Breast epithelium (tissue), 4 donors: ENCODE measurements around the gene TET2. TPM values are rescaled to one million over a fixed set of nuclear protein-coding genes. Genes with fewer than 3 reads are reported as not detected.

Experiments used
- DNase-seq, 2 donors: peaks; one replicate each; pipeline ENCODE4 v3.0.0-alpha.2; 2019; ENCODE audit warnings: low spot score in 2 of 2
- H3K27ac ChIP-seq, 2 donors: fragments of 200-600 bp; sonication (generic) in 1 of 2; one replicate each; pipeline ENCODE4 v1.5.1; 2016 to 2019; ENCODE audit warnings: mild to moderate bottlenecking in 1 of 2
- H3K27me3 ChIP-seq, 2 donors: fragments of 200-600 bp; sonication (generic) in 1 of 2; one replicate each; pipeline versions ENCODE4 v1.5.1 to v1.6.0; 2017 to 2019; ENCODE audit warnings: control low read depth in 1 of 2, mild to moderate bottlenecking in 1 of 2
- H3K36me3 ChIP-seq: fragments of 200-600 bp; one replicate; pipeline ENCODE4 v1.5.1; 2019
- H3K4me1 ChIP-seq, 2 donors: fragments of 200-600 bp; sonication (generic); one replicate each; pipeline ENCODE4 v1.5.1; 2016 to 2019; ENCODE audit warnings: control low read depth in 1 of 2
- H3K4me3 ChIP-seq, 3 donors: fragments of 200-600 bp; sonication (generic); 1 replicate in 2 of 3; 2 replicates in 1 of 3; pipeline ENCODE4 v1.5.1; 2016 to 2019; ENCODE audit warnings: mild to moderate bottlenecking in 3 of 3, moderate library complexity in 2 of 3
- H3K9me3 ChIP-seq, 2 donors: fragments of 200-600 bp; sonication (generic) in 1 of 2; one replicate each; pipeline ENCODE4 v1.5.1; 2016 to 2019; ENCODE audit warnings: control low read depth in 1 of 2
- POLR2A ChIP-seq: fragments of 450-650 bp; IDR thresholded peaks from one replicate; pipeline ENCODE4 v1.6.1; 2016; ENCODE audit warnings: antibody characterized with exemption, mild to moderate bottlenecking, moderate library complexity
- POLR2AphosphoS5 ChIP-seq, 3 donors: sonication (generic); formaldehyde crosslinking; IDR thresholded peaks; one replicate each; pipeline ENCODE4 v1.6.1; 2017; ENCODE audit warnings: antibody characterized with exemption in 3 of 3
- intact Hi-C: fragments of 100-400 bp; cut with DNase I; formaldehyde crosslinking; loops from one replicate; pipeline ENCODE4 v1.15.1; 2023; ENCODE audit warnings: low total_unique reads
- total RNA-seq, 3 donors: library from RNA; depleted of rRNA; stranded (reverse); fragments of >200 nt; gene quantifications; one replicate each; pipeline ENCODE4 v1.1.0, GENCODE V29; 2016
- TF ChIP-seq, protein P1 (sequence below), 3 donors: fragments of 450-650 bp; IDR thresholded peaks; one replicate each; pipeline ENCODE4 v1.5.1; 2016 to 2017; ENCODE audit warnings: antibody characterized with exemption in 3 of 3, mild to moderate bottlenecking in 3 of 3, moderate library complexity in 3 of 3

Gene TET2
- total RNA-seq, 3 donors from 2014 or later = 23.2 to 37.3 (median 29.8) TPM

DNA sequence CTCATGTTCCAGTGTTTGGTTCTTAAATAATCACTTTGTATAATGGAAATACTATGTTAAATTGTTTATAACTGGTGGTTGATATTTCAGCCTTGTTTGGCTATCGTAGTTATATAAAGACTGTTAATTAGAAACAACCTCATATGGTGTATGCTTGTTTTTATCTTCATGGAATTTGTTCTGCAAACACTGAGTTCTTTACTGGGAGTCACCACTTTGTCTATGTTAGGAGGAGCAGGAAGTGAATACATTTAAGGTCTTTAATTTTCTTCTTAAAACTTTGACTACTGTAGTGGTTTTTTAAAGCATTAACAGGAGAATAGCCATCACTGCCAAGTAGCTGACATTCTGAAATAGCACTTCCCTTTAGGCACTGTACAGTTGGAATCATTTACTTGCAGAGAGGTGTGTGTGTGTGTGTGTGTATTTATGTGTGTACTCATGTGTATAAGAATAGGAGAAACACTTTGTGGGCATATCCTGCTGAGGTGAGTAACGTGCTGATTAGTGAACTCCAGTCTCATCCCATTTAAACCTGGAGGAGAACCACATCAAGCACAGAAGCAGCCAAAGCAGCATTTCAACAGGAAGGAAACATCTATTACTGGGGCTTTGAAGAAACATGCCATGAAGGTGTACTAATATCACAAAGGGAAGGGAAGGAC lies 37.8 kb downstream of the TET2 start:
- DNase-seq = no peak
- Histone ChIP-seq H3K9me3 (no peaks in the 10 kb centered on the region), H3K27me3 (no peaks in the 10 kb centered on the region), H3K4me3 (no peak overlapping the region), H3K4me1 (no peaks in the 10 kb centered on the region), H3K36me3 (no peaks in the 10 kb centered on the region), H3K27ac (no peak overlapping the region)
- intact Hi-C loops = no loop called here
- TF ChIP-seq, protein P1, sequence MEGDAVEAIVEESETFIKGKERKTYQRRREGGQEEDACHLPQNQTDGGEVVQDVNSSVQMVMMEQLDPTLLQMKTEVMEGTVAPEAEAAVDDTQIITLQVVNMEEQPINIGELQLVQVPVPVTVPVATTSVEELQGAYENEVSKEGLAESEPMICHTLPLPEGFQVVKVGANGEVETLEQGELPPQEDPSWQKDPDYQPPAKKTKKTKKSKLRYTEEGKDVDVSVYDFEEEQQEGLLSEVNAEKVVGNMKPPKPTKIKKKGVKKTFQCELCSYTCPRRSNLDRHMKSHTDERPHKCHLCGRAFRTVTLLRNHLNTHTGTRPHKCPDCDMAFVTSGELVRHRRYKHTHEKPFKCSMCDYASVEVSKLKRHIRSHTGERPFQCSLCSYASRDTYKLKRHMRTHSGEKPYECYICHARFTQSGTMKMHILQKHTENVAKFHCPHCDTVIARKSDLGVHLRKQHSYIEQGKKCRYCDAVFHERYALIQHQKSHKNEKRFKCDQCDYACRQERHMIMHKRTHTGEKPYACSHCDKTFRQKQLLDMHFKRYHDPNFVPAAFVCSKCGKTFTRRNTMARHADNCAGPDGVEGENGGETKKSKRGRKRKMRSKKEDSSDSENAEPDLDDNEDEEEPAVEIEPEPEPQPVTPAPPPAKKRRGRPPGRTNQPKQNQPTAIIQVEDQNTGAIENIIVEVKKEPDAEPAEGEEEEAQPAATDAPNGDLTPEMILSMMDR (IDR thresholded peaks at IDR 0.05) = no peak
- TF ChIP-seq POLR2AphosphoS5 (IDR thresholded peaks at IDR 0.05) (no peak), POLR2A (no peak)

DNA sequence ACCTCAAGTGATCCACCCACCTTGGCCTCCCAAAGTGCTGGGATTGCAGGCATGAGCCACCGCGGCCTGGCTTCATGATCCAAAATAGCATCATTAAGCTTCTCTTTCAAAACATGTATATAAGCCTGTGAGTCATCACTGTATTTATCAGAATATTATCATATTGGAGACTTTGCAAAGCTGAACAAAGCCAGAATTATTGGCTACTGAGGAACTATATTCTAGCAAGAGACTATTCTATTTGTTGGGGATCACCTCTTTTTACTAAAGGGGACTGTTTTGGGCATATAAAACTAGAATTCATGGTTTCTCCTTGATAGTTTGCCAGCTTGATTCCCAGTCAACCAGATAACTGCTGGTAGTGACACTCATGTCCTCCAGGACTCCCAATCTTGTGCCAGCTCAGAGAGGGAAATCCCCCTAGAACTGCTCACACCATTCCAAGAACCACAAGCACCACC lies 40.1 kb downstream of the TET2 start:
- Histone ChIP-seq H3K27ac (no peak overlapping the region), H3K4me1 (no peaks in the 10 kb centered on the region), H3K9me3 (no peaks in the 10 kb centered on the region), H3K36me3 (no peaks in the 10 kb centered on the region), H3K27me3 (no peaks in the 10 kb centered on the region), H3K4me3 (no peak overlapping the region)
- TF ChIP-seq POLR2A = no peak
- TF ChIP-seq, protein P1 (IDR thresholded peaks at IDR 0.05) = no peak
- no peak for TF ChIP-seq POLR2AphosphoS5 (IDR thresholded peaks at IDR 0.05)
- DNase-seq = no peak
- intact Hi-C loops = no loop called here

DNA sequence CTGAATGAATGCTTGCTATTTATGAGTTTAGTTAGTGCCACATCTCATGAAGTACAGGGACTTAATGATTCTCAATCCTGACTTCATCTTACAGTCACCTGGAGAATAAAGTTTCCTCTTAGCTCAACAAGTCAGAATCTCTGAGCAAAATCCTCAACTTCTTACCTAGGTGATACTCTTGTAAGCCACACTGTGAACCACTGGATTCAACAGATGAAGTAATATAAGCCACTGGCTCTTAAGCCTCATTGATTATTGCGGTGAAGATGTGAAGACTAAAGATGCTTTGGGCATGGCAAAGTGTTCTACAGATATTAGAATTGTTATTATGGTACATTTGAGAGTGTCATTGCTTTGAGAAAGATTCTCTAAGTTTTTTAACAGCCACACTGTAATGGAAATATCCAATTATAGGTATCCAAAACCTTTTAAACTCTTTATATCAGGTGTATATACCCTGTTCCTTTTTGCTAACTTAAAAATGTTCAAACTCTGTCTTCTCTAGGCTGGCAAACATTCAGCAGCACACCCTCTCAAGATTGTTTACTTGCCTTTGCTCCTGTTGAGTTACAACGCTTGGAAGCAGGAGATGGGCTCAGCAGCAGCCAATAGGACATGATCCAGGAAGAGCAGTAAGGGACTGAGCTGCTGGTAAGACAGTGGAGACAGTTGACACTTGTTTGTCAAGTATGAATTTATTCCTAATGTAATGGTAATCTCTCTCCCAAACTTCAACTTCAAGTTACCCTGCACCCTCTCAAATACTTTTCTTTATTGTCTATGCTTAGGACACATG lies 43.4 kb downstream of the TET2 start:
- no peak for TF ChIP-seq POLR2A
- TF ChIP-seq, protein P1 (IDR thresholded peaks at IDR 0.05) = no peak
- no peak for TF ChIP-seq POLR2AphosphoS5 (IDR thresholded peaks at IDR 0.05)
- Histone ChIP-seq H3K9me3 (no peaks in the 10 kb centered on the region), H3K27ac (no peak overlapping the region), H3K4me3 (no peak overlapping the region), H3K4me1 (no peaks in the 10 kb centered on the region), H3K27me3 (no peaks in the 10 kb centered on the region), H3K36me3 (no peaks in the 10 kb centered on the region)
- intact Hi-C loops = no loop called here
- DNase-seq = no peak

DNA sequence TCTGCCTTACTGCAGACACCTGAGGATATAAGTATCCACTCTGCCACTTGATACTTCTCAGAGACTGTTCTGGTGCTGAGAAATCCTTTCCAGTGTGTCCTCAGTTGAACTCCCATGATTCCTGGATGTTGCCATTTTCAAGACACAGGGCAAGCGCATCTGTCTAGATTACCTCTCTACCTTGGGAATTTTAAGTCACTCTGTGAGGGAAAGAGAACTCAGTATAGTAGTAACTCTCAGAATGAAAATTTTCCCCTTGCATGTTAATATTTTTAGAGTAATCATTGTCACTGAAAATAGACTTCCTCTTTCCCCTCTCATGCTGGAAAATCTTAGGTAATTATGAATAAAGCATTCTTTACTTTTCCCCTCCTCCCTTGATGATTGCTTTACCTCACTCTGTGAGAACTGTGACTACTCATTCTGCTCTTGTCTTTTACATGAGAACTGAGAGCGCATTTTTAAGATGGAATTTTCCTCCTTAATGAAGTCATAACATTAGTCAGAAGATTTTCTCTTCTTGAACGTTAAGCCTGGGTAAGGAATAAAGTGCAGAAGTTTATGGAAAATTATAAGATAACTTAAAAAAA lies 45.0 kb downstream of the TET2 start:
- Histone ChIP-seq H3K9me3 (no peaks in the 10 kb centered on the region), H3K27ac (no peak overlapping the region), H3K27me3 (no peaks in the 10 kb centered on the region), H3K4me3 (no peak overlapping the region), H3K4me1 (no peaks in the 10 kb centered on the region), H3K36me3 (no peaks in the 10 kb centered on the region)
- DNase-seq = no peak
- intact Hi-C loops = no loop called here
- TF ChIP-seq POLR2AphosphoS5 (IDR thresholded peaks at IDR 0.05) = no peak
- TF ChIP-seq POLR2A = no peak
- TF ChIP-seq, protein P1 (IDR thresholded peaks at IDR 0.05) = no peak

DNA sequence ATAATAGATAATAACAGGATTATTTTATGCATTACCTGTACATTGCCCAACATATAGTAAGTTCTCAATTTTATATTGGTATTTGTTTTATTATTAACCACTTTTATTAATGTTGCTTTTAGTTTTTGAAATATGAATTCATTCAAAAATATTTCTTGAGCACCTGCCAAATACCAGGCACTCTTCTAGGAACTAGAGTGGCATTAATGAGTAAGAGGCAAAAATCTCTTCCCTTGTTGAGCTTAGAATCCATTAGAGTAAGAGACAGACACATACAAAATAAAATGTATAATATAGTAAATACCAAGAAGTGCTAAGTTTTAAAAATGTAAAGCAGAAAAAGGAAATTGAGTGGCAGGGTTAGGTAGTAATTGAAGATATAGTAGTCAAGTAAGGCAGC lies 45.8 kb downstream of the TET2 start:
- Histone ChIP-seq H3K4me1 (no peaks in the 10 kb centered on the region), H3K27ac (no peak overlapping the region), H3K27me3 (no peaks in the 10 kb centered on the region), H3K9me3 (no peaks in the 10 kb centered on the region), H3K36me3 (no peaks in the 10 kb centered on the region), H3K4me3 (no peak overlapping the region)
- TF ChIP-seq, protein P1 (IDR thresholded peaks at IDR 0.05) = no peak
- TF ChIP-seq POLR2A (no peak), POLR2AphosphoS5 (IDR thresholded peaks at IDR 0.05) (no peak)
- intact Hi-C loops = no loop called here
- DNase-seq = no peak
